HG02588 (cell line): Measurements from ENCODE around the gene ZNF358.
"Not testable (repeated sequence)": the region's sequence is repeated elsewhere in the genome, so short reads cannot be mapped to it uniquely, and the experiment has no call there.

Experiments used
- ATAC-seq: cut with Tn5 transposase; IDR thresholded peaks from one replicate; pipeline ENCODE4 v1.9.1; 2021; ENCODE audit warnings: mild to moderate bottlenecking, moderate library complexity; ENCODE audit not compliant: unreplicated experiment

Gene ZNF358

GRCh38 chr19:7534531-7535046 is 18.7 kb downstream of the ZNF358 start:
- ATAC-seq, result no peak

- ATAC-seq, result peak; percentile 73
These were observed 19.4 kb downstream of the ZNF358 start, which contains the start of gene PNPLA6 for GRCh38 chr19:7535047-7535997. Gene PNPLA6, plus strand, starts transcription at chr19:7535717. Its CDS starts 72 bp downstream, at chr19:7535789.

GRCh38 chr19:7535998-7536695 is 20.2 kb downstream of the ZNF358 start:
- ATAC-seq, result no peak

- ATAC-seq, result not testable (repeated sequence)
These were observed 23.1 kb downstream of the ZNF358 start for GRCh38 chr19:7538990-7539389.

GRCh38 chr19:7539827-7540425 is 24.0 kb downstream of the ZNF358 start:
- no peak for ATAC-seq

- no peak for ATAC-seq
These were observed 25.0 kb downstream of the ZNF358 start for GRCh38 chr19:7540761-7541474.

- no peak for ATAC-seq
These were observed 25.5 kb downstream of the ZNF358 start for GRCh38 chr19:7541475-7541824.

GRCh38 chr19:7541828-7542443 is 26.0 kb downstream of the ZNF358 start:
- ATAC-seq, result no peak

- no peak for ATAC-seq
These were observed 26.8 kb downstream of the ZNF358 start for GRCh38 chr19:7542556-7543348.

GRCh38 chr19:7544626-7545025 is 28.7 kb downstream of the ZNF358 start:
- no peak for ATAC-seq

GRCh38 chr19:7545300-7545699 is 29.4 kb downstream of the ZNF358 start:
- ATAC-seq, result no peak

- no peak for ATAC-seq
These were observed 30.0 kb downstream of the ZNF358 start for GRCh38 chr19:7545904-7546303.

GRCh38 chr19:7547159-7547558 is 31.3 kb downstream of the ZNF358 start:
- ATAC-seq, result no peak

GRCh38 chr19:7549429-7550148 is 33.7 kb downstream of the ZNF358 start:
- no peak for ATAC-seq

GRCh38 chr19:7550169-7550770 is 34.4 kb downstream of the ZNF358 start:
- no peak for ATAC-seq

- ATAC-seq, result no peak
These were observed 35.3 kb downstream of the ZNF358 start for GRCh38 chr19:7550987-7551761.

- ATAC-seq, result no peak
These were observed 36.9 kb downstream of the ZNF358 start for GRCh38 chr19:7552781-7553180.

GRCh38 chr19:7554565-7554964 is 38.7 kb downstream of the ZNF358 start:
- ATAC-seq, result no peak
